Measurements from ENCODE around the gene TTC7B. TPM values are rescaled to one million over a fixed set of nuclear protein-coding genes. Genes with fewer than 3 reads are reported as not detected.

Gene TTC7B
- polyA plus RNA-seq, 1 donor from 2014 or later = 19.9 TPM

GRCh38 chr14:90812109-90812508 lies 4.1 kb downstream of the TTC7B start:
- H3K9ac ChIP-seq (ENCODE audit: low read length) = no peak overlapping the region
- peaks cover 30% of the 10 kb centered on the region for H3K79me2 ChIP-seq (replicated peaks; ENCODE audit: insufficient read depth, low read length)
- H3K4me2 ChIP-seq (ENCODE audit: low read length) = no peak overlapping the region
- H3K36me3 ChIP-seq (ENCODE audit: insufficient read depth, low read length) = no peaks in the 10 kb centered on the region
- H3F3A ChIP-seq (ENCODE audit: insufficient read depth, low read length, poor library complexity, severe bottlenecking) = no peaks in the 10 kb centered on the region
- no peak overlapping the region for H3K4me3 ChIP-seq (ENCODE audit: low read length)
- no peaks in the 10 kb centered on the region for H4K20me1 ChIP-seq (ENCODE audit: insufficient read depth)
- H2AFZ ChIP-seq (ENCODE audit: low read depth, low read length) = no peak overlapping the region
- no peaks in the 10 kb centered on the region for H3K27me3 ChIP-seq (ENCODE audit: insufficient read depth, low read depth, low read length)
- H3K27ac ChIP-seq (ENCODE audit: low read length) = no peak overlapping the region
- TF ChIP-seq EZH2 (IDR thresholded peaks at IDR 0.05; ENCODE audit: borderline replicate concordance, insufficient read depth, low read length, poor library complexity, severe bottlenecking) (no peak), TAF1 (IDR thresholded peaks at IDR 0.05; ENCODE audit: low read depth) (no peak)
- H3K9me3 ChIP-seq (ENCODE audit: low read length) = no peaks in the 10 kb centered on the region
- H3K9me2 ChIP-seq (ENCODE audit: insufficient read depth, low read length) = no peaks in the 10 kb centered on the region

GRCh38 chr14:90811641-90812040 lies 4.6 kb downstream of the TTC7B start:
- H3K27ac ChIP-seq (ENCODE audit: low read length) = no peak overlapping the region
- TF ChIP-seq, protein P1, sequence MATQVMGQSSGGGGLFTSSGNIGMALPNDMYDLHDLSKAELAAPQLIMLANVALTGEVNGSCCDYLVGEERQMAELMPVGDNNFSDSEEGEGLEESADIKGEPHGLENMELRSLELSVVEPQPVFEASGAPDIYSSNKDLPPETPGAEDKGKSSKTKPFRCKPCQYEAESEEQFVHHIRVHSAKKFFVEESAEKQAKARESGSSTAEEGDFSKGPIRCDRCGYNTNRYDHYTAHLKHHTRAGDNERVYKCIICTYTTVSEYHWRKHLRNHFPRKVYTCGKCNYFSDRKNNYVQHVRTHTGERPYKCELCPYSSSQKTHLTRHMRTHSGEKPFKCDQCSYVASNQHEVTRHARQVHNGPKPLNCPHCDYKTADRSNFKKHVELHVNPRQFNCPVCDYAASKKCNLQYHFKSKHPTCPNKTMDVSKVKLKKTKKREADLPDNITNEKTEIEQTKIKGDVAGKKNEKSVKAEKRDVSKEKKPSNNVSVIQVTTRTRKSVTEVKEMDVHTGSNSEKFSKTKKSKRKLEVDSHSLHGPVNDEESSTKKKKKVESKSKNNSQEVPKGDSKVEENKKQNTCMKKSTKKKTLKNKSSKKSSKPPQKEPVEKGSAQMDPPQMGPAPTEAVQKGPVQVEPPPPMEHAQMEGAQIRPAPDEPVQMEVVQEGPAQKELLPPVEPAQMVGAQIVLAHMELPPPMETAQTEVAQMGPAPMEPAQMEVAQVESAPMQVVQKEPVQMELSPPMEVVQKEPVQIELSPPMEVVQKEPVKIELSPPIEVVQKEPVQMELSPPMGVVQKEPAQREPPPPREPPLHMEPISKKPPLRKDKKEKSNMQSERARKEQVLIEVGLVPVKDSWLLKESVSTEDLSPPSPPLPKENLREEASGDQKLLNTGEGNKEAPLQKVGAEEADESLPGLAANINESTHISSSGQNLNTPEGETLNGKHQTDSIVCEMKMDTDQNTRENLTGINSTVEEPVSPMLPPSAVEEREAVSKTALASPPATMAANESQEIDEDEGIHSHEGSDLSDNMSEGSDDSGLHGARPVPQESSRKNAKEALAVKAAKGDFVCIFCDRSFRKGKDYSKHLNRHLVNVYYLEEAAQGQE (IDR thresholded peaks at IDR 0.05; ENCODE audit: borderline replicate concordance) = no peak
- no peaks in the 10 kb centered on the region for H4K20me1 ChIP-seq (ENCODE audit: insufficient read depth)
- H3K4me3 ChIP-seq (ENCODE audit: low read length) = no peak overlapping the region
- no peaks in the 10 kb centered on the region for H3K9me2 ChIP-seq (ENCODE audit: insufficient read depth, low read length)
- no peak overlapping the region for H3K9ac ChIP-seq (ENCODE audit: low read length)
- H3K36me3 ChIP-seq (ENCODE audit: insufficient read depth, low read length) = no peaks in the 10 kb centered on the region
- no peak overlapping the region for H2AFZ ChIP-seq (ENCODE audit: low read depth, low read length)
- H3K9me3 ChIP-seq (ENCODE audit: low read length) = no peaks in the 10 kb centered on the region
- H3K79me2 ChIP-seq (replicated peaks; ENCODE audit: insufficient read depth, low read length) = peaks cover 30% of the 10 kb centered on the region
- H3K27me3 ChIP-seq (ENCODE audit: insufficient read depth, low read depth, low read length) = no peaks in the 10 kb centered on the region
- no peak overlapping the region for H3K4me2 ChIP-seq (ENCODE audit: low read length)
- H3F3A ChIP-seq (ENCODE audit: insufficient read depth, low read length, poor library complexity, severe bottlenecking) = no peaks in the 10 kb centered on the region

DNA sequence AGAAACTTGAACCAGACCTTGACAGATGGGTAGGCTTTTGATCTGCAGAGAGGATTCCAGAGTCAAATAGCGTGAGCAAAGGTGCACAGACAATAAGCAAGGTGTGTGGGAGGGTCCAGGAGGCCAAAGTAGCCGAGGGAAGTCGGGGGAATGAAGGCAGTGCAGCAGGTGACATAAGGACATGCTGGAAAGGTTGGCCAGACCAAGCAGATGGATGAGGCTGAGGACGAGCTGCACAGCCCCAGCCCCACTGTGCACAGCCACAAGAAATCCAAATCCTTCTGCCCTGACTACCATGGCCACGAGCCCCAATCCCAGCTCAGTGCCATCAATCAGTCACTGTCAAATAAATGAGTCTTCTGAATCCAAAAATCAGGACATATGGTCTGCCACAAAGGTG lies 5.4 kb downstream of the TTC7B start:
- no peak overlapping the region for H3K27ac ChIP-seq (ENCODE audit: low read length)
- no peaks in the 10 kb centered on the region for H3K27me3 ChIP-seq (ENCODE audit: insufficient read depth, low read depth, low read length)
- H3K4me3 ChIP-seq (ENCODE audit: low read length) = no peak overlapping the region
- no peak for TF ChIP-seq CTCF (IDR thresholded peaks at IDR 0.05; ENCODE audit: poor library complexity, severe bottlenecking)
- no peak for TF ChIP-seq RAD21 (conservative IDR thresholded peaks at IDR 0.05)
- TF ChIP-seq EP300 (conservative IDR thresholded peaks at IDR 0.05; ENCODE audit: poor library complexity, severe bottlenecking) = no peak
- TF ChIP-seq SMC3 (conservative IDR thresholded peaks at IDR 0.05; ENCODE audit: poor library complexity) = no peak
- TF ChIP-seq POLR2AphosphoS5 (IDR thresholded peaks at IDR 0.05) = no peak
- TF ChIP-seq, protein P1 (IDR thresholded peaks at IDR 0.05; ENCODE audit: borderline replicate concordance) = no peak
- no peaks in the 10 kb centered on the region for H3K9me3 ChIP-seq (ENCODE audit: low read length)
- H2AFZ ChIP-seq (ENCODE audit: low read depth, low read length) = no peak overlapping the region
- H4K20me1 ChIP-seq (ENCODE audit: insufficient read depth) = no peaks in the 10 kb centered on the region
- no peaks in the 10 kb centered on the region for H3K36me3 ChIP-seq (ENCODE audit: insufficient read depth, low read length)
- no peak overlapping the region for H3K4me2 ChIP-seq (ENCODE audit: low read length)
- no peaks in the 10 kb centered on the region for H3F3A ChIP-seq (ENCODE audit: insufficient read depth, low read length, poor library complexity, severe bottlenecking)
- H3K9me2 ChIP-seq (ENCODE audit: insufficient read depth, low read length) = no peaks in the 10 kb centered on the region
- no peak overlapping the region for H3K9ac ChIP-seq (ENCODE audit: low read length)
- H3K79me2 ChIP-seq (replicated peaks; ENCODE audit: insufficient read depth, low read length) = peaks cover 30% of the 10 kb centered on the region
